Stimulated activated CD8-positive, alpha-beta memory T cell treated with anti-CD3 and anti-CD28 coated beads, Interleukin-7, amount 100 ng/mL, for 4 hours (primary cell): ENCODE data around the gene TMEM178A.
"Not testable (repeated sequence)": the region's sequence is repeated elsewhere in the genome, so short reads cannot be mapped to it uniquely, and the experiment has no call there.

Experiments
- DNase-seq, 2 donors: peaks; one replicate each; pipeline ENCODE4 v3.0.0-alpha.2; 2020; ENCODE audit warnings: low read depth in 2 of 2

The TMEM178A gene

DNA sequence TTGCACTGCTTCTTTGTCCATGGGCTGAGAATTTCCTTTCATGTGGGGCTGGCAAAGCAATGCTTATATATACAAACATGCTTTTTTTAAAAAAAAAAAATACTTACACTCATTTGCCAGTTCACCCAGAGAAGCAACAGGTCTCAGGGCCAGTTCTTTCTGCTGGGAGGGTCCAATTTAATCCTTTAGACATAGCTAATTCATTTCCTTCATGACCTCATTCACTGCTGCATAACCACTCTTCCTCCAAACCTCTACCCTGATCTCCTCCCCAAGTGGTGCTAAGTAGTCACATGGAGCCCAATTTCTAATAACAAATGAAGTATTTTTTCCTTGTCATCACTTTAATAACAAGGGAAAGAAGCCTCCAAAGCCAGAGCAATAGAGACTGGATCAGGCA is 17.1 kb upstream of the TMEM178A start:
- no peak for DNase-seq

DNA sequence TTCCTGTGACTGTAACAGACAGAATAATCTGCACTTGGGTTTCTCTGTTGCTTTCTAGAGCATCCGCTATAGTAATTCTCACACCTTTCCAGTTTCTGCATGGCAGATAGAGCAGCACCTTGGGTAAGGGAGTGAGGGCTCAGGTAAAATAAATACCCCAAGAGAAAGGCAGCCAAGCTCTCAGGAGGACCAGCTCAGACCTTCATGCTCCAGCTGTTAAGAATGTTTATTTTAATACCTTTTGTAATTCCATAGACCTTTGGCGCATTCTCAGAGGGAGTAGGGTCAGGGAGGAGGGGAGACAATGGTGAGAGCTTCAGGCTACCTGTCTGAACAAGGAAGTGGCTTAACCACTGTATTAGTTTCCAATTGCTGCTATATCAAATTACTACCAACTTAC is 16.2 kb upstream of the TMEM178A start:
- DNase-seq: no peak

DNA sequence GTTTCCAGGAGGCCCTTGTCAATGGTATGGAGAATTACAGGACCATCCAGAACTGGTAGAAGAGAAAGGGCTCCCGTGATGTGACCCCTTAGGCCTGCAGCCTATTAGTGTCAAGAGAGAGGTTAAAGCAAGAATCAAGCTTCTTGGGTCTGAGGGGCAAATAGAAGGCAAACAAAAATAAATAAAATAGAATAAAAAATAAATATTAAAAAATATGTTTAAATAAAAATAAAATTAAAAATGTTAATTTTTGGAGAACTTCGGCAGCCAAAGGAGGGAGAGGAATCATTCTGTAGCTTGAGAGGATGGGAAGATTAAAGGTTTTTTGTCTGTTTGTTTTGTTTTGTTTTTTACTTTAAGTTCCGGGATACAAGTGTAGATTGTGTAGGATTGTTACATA is 15.2 kb upstream of the TMEM178A start:
- no peak for DNase-seq

DNA sequence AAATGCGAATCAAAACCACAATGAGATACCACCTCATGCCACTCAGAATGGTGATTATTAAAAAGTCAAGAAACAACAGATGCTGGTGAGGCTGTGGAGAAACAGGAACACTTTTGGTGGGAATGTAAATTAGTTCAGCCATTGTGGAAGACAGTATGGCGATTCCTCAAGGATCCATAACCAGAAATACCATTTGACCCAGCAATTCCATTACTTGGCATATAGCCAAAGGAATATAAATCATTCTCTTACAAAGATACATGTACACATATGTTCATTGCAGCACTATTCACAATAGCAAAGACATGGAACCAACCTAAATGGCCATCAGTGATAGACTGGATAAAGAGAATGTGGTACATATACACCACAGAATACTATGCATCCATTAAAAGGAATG is 9.5 kb upstream of the TMEM178A start:
- not testable (repeated sequence) for DNase-seq

DNA sequence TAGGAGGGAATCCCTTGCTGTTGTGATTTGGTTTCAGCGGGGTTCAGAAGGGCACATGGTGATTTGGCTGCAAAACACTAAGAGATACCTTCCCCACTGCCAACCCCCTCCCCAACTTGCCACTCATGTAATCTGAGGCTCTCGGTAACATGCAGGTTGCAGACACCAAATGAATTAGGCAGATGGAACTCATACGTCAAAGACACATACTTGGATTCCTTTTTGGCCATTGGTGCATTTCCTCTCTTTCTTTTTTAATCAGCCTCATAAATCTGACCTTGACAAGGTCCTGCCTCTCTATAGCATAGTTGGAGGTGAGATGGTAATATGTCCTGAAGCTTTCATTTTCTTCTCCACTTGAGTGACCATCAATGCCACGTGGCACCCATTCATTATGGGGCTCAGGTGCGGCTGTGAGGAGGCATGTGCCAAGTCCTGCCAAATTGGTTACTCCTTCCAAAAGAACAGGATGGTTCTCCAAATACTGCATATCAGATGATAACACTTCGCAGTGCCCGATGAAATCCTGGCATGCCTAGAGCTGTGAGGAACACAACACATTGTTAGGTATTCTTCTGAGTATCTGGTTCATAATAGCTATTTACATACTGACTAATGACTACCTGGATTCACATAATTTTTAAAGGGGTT is 8.3 kb upstream of the TMEM178A start:
- no peak for DNase-seq

DNA sequence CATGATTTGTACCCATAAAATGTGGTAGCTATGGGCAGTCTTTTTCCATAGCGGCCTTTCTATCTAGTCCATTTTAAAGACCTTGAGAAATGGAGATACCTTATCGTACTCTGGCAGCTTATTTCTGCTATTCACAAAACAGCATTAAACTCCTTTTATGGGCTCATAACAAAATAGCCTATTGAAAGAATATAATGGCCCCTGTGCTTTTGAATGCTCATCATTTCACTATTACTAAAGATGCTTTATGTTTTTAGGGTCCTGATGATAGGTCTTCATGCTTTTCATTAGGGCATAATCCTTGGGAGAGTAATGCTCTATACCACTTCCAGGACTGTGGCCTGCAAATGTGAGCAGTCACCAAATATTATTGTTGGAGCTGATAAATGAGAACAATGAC is 7.3 kb upstream of the TMEM178A start:
- no peak for DNase-seq

DNA sequence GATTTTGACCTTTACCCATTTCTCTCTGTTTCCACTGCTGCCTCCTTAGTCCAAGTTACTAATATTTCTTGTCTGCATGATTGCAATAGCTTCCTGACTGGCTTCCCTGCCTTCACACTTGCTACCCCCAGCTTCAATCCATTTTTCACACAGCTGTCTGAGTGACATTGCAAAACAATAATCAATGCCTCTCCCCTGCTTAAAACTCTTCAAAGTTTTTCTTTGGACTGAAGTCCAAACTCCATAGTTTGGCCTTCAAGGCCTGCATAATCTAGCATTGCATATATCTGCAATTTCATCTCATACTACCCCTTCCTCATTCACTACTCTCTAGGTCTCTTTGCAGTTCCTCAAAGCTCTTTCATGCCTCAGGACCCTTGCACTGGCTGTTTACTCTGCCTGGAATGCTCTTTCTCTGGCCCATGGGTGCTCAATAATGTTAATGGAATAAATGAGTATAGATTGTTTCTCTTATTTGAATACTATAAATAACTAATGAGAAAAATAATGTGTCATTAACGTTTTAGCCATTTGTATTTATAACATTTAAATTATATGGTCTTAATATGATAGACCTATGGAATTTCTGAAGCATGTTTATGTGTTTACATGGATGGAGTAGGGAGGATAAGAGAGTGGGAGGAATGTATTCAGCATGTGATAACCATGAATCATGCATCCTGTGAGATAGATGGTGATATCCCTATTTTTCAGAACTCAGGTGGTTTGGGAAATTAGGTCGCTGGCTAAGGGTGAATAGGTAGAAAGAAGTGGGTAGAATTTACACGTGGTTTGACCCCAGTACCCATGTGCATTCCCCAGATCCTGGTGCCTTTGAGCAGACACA is 5.7 kb upstream of the TMEM178A start:
- no peak for DNase-seq

DNA sequence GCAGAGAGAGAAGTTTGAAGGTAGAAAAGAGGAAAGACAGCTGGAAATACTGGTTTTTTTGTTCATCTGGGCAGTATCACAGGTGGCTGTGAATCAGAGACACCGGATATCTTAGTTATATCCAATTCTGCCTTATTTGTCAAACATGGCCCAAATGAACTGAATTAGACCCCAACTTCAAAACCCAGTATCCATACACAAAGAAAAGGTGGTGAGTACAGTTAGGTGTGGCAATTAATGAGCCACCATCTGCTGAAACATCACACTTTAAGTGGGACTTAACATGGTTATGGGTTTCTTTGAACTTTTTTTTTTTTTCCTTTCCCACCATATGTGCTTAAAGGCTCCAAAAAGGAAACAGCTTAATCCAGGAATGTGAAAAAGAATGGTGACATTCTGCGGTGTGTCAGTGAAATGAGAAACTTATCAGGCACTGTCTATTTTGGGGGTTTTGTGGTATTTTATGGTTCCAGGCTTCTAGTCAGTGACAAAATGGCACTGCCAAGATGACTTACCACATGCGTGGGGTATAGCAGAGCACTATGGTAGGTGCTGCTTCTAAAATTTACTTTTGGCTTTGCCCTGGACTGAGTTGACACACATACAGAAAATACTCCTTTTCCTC is 5.0 kb upstream of the TMEM178A start:
- no peak for DNase-seq

DNA sequence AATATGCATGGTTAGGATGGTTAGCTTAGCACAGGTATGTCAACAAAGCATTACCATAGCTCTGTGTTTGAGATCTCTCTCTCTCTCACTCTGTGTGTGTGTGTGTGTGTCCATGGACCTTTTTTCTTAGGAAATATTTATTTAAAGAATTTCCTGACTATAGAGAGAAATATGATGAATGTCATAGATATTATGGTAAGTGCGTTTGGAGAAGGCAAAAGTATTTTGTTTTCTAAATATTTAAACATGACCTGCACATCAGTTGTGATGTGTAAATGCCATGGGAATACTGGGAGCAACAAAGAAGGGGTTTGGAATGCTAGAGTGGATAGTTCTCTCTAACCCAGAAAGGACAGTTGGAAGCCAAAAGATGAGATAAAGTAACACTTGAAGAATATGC is 3.9 kb upstream of the TMEM178A start:
- no peak for DNase-seq

DNA sequence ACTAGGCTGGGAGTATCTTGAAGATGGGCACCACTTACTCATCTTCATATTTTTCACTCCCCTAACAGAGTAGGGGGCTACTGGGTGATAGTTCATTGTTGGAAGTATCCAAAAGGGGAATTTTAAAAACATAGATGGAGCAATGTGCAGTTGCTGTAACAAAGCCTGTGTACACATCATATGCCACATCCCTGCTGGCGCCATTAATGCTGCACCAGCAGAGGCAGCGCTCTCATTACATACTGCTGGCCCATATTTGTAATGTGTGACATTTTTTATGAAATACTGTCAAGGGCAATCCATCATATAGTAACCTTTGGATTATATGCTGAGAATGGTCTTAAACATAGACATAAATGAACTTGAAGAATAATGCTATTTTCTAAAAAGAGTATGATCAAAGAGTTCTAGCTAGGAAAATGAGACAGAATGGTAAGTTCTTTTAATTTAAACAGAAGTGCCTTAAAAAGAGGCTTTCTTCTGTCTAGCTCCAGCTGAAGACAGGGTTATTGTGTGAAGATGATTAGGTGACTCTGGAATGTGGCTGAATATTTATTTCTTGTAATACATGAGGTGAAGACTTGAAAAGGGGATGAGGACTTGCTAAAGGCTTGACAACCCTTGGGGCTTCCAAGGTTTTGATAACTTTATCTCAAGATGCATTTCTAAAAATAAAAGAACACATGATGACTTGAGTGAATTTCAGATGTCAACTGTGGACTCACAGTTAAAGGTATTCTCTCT is 2.4 kb upstream of the TMEM178A start:
- no peak for DNase-seq

DNA sequence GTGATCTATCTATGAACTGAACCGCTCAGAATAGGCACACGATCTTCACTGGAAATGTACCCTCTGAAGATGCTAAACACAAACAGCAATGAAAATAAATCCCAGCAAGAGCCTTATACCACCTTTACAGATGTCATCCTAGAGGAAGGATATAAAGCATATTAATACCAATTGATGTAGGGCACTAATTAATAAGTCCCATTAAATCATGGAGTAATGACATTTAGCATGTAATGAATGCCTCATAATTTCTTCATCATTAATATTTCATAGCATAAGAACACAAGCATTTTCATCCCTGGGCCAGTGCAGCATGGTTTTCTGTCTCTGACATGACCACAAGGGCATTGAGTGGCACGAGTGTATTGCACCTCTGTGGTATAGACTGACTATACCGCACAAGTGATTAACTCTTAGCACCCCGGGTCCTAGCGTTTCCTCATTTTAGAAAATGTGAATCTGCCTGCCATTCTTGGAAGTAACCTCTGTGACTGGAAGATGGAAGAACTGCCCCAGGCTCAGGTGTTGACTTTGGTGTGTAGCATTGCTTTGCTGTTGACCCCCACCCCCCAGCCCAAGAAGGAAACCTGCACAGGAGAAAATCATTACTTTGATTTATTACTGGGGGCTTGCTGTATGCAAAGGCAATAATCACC is 1.4 kb upstream of the TMEM178A start:
- DNase-seq: no peak

DNA sequence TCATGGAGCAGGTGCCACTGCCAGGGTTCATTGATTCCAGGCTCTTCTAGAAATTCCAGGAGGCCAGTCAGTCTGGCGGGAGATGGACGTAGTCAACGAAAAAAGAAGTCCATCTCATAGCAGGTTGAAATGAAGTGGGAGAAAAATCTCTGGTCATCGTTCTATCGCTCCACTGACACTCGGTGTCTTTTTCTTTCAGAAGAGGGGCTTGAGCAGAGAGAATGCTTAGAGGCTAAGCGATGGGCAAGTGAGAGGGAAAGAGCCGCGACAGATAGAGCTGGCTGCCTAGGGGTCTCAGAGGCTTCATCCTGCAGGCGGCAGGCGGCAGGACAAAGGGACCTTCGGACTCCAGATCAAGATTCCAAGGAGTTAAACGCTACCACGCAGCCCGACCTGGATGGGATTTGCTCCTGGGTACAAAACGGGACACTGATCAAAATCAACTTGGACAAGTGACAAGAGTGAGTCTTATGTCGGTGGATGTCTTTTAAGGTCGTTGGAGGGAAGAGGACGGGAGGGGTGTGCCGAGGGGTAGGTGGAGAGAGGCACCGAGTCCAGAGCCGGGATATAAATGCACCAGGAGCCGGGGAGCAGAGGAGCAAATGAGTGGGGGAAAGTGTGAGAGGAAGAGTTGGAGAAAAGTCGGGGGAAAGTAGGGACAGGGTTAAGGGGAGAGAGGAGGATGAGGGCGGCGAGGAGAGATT is 677 bp upstream of the TMEM178A start:
- no peak for DNase-seq

DNA sequence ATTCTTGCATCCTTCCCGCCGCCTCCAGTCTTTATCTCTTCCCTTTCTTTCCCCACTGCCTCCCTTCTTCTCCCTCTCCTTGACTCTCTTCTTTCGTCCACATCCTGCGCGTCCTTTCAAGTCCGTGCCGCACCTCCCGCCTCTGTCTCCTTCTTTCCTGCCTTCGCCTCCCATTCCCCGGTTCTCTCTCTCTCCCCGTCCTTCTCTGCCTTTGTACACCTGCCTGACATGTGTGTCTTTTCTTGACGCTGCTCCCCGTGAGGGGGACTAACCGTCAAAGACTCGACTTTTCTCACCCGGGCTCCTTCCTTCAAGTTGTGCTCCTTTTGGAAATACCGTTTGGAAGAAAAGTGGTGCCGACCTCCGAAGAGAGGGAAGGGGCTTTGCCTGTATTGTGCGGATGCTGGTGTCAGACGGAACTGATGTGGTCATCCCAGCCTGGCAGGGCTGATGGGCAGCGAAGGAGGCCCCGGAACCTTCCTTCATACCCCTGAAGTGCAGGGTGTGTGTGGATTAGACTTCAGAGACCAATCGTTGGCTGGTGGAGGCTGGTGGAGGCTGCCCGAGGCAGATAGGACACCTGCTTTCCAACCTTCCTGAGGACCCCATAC is 879 bp downstream of the TMEM178A start:
- DNase-seq: no peak

DNA sequence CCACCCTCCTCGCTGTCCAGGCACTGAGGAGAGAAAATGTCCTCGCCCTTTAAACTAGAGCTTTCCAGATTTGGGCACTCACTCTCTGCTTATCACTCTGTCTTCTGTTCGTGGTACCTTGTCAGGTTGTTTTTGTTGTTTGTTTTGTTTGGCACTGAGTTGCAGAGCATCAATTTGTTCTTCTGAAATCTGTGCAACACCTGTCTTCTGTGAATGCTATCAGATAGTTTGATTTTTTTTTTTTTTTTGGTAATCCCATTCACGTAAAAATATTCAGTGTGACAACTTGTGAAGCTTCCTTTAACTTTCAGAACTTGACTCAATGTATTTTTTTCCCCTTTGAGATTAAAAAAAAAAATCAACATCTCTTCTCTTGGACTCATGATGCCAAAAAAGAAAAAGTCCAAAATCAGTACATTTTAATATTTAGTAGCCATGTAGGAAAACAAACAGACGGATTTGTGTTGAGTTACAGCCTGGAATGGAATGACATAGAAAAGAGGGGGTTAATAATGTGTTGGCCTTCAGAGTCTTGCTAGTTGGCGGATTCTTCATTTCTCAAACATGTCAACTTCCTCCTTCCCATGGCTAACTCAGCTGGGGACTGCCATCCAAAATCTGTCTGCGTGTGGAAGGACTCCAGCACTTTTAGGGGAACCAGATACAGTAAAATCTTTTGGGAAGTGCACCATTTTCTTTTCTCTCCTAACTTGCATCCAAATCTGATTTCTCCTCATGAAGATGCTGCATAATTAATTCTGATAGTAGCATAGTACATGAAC is 1.6 kb downstream of the TMEM178A start:
- no peak for DNase-seq

DNA sequence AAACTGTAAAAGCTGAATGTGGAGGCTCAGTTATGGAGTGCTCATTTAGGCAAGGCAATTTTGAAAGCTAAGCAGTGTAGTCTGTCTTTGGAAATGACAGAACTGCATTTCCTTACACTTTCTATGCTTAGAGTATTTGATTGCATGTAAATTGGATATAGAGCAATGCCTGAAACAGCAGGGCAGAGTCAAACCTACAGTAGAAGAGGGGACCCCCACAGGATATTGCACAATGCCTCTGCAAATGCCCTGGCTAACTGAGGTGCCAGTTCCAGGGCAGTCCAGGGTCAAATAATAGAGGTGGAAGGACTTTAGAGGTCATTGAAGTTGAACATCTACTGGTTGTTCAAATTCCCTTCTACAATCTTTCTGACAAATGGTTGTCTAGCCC is 2.2 kb downstream of the TMEM178A start:
- DNase-seq: no peak

DNA sequence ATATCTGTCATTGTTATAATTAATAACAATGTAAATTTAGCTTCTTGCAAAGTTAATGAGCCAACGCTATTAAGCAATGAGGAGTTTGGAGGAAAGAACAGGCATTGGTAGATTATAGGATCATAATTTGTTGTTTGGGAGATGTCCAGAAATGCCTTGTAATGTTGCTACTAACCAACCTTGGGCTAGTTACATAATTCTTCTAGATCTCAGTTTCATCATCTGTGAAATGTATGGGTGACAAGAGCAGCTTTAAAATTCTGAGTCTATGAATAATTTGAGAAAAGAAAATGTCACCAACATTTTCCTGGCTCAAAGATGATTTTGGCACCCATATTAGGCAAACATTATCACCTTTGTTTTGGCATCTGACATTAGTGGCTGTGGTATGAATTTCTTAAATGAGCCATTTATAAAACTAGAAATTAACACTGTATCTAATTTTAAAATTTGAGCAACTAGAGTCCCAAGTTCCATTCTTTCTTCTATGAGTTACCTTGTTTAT is 2.9 kb downstream of the TMEM178A start:
- no peak for DNase-seq

DNA sequence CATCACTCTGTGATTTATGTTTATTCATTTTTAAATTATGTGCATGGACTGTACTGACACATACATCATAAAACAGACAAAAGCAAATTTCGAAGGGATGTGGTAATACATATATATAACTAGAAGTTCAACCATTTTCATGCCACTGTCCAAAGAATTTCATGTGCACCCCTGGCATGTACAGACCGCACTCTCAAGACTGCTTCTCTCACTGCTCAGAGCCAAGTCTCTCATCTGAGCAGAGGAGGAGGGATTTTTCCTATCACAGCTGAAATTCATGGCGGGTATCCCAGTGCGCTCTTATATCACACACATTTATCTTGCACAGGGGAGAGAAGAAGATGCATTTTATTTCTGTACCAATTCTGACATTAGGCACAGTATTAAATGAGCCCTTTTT is 5.9 kb downstream of the TMEM178A start:
- DNase-seq: no peak

DNA sequence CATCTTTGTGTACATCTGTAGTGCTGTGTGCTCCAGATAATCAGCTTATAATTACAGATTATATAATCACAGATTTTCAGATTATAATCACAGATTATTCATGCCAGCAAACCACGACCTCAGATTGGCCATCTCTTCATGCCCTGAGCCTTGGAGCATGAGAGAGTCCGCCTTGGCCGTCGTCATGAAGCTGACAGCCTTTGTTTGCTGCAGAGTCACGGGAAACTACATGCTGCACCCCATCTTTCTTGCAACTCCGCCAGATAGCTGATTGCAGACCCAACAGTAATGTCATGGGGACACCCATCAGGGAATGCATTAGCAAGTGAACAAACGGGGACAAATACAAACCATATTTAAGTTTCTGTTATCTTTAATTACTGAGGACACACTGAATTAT is 7.3 kb downstream of the TMEM178A start:
- no peak for DNase-seq

DNA sequence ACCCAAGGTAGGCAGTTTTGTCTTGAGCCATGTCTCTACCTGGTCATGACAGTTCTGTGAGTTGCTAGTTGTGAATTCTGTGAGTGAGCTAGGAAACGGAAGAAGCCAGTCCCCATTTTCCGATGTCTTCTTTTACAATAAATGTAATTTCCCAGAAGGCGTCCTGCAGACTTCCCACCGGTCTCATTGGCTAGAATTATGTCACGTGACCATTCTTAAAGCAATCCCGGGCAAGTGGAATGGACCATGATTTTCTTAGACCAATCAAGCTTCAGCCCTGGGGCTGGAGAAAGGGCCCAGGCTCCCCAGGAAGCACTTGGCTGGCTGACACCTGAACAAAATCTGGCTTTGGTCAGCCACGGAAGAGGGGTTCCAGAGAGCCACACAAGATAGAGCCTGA is 10.6 kb downstream of the TMEM178A start:
- no peak for DNase-seq

DNA sequence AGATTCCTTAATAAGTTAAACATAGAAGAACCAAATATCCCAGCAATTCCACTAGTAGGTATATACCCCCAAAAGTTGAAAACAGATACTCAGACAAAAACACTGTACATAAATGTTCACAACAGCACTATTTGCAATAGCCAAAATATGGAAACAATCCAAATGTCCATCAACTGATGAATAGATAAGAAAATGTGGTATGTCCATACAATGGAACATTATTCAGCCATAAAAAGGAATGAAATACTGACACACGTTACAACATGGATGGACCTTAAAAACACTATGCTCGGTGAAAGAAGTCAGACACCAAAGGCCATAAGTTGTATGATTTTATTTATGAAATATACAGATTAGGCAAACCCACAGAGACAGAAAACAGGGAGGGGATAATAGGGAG is 12.5 kb downstream of the TMEM178A start:
- no peak for DNase-seq
